Aorta (tissue), 5 donors: Measurements from ENCODE around the gene STRBP. TPM values are rescaled to one million over a fixed set of nuclear protein-coding genes. Genes with fewer than 3 reads are reported as not detected.

Experiments used
- ATAC-seq: fragments of 200-7000 bp; cut with Tn5 transposase; one replicate; pipeline ENCODE4 v1.9.1; 2022; ENCODE audit warnings: moderate library complexity; ENCODE audit not compliant: low FRiP score
- DNase-seq, 2 donors: peaks; one replicate each; pipeline ENCODE4 v3.0.0-alpha.2; 2020
- H3K27ac ChIP-seq, 2 donors: one replicate each; pipeline ENCODE4 v1.5.1; 2013; ENCODE audit warnings: low read length in 2 of 2, mild to moderate bottlenecking in 2 of 2, moderate library complexity in 2 of 2, control low read depth in 1 of 2, inconsistent platforms in 1 of 2, low read depth in 1 of 2
- H3K27me3 ChIP-seq, 2 donors: one replicate each; pipeline ENCODE4 v1.6.1; 2013; ENCODE audit warnings: control low read depth in 1 of 2, low read length in 1 of 2, mild to moderate bottlenecking in 1 of 2, moderate library complexity in 1 of 2; ENCODE audit not compliant: insufficient read depth in 2 of 2, control insufficient read depth in 1 of 2
- H3K36me3 ChIP-seq, 2 donors: one replicate each; pipeline ENCODE4 v1.6.1; 2013; ENCODE audit warnings: control low read depth in 1 of 2, low read length in 1 of 2, mild to moderate bottlenecking in 1 of 2; ENCODE audit not compliant: insufficient read depth in 2 of 2, control insufficient read depth in 1 of 2
- H3K4me1 ChIP-seq, 2 donors: one replicate each; pipeline ENCODE4 v1.6.1; 2013; ENCODE audit warnings: low read length in 2 of 2, control low read depth in 1 of 2, mild to moderate bottlenecking in 1 of 2, moderate library complexity in 1 of 2; ENCODE audit not compliant: insufficient read depth in 2 of 2, control insufficient read depth in 1 of 2
- H3K4me3 ChIP-seq, 2 donors: one replicate each; pipeline ENCODE4 v1.5.1; 2013; ENCODE audit warnings: low read length in 2 of 2, control low read depth in 1 of 2, mild to moderate bottlenecking in 1 of 2
- H3K9me3 ChIP-seq: one replicate; pipeline ENCODE4 v1.6.1; 2013; ENCODE audit warnings: mild to moderate bottlenecking, low read length; ENCODE audit not compliant: control insufficient read depth
- WGBS, 2 donors: extraction: QIAGEN DNeasy Blood & Tissue Kit; methylation state at CpG; one replicate each; pipeline ENCODE4 v1.1.7; 2013; 5-methylcytosine and 5-hydroxymethylcytosine counted together
- intact Hi-C, 2 donors: fragments of 100-400 bp; cut with DNase I; formaldehyde crosslinking; loops; one replicate each; pipeline versions ENCODE4 v1.14.2 to v1.15.0; 2022
- polyA plus RNA-seq, 2 donors: library from polyadenylated mRNA; stranded (reverse); fragments of 200-250 nt; gene quantifications; one replicate each; pipeline ENCODE4 v1.2.3, GENCODE V29; 2013
- total RNA-seq, 2 donors: library from RNA; stranded (reverse); fragmentation: NEBNext Ultra II Directional; extraction: Animal tissue kit (Norgen Biotek cat#: 25700); gene quantifications; one replicate each; pipeline ENCODE4 v1.2.1, GENCODE V29; 2021
- donor health status: healthy with polysubstance abuse.
- donor health status: Bipolar disorder and iron deficiency.
- donor health status: DM: no; HTN: no; CAD: no.
- donor health status: DM: no; HTN: no; CAD: no.
- donor health status: DM: yes; HTN: yes; CAD: no.

The STRBP gene
- total and polyA plus RNA-seq, 4 donors, result 5.4 to 27.3 (median 8.6) TPM

DNA sequence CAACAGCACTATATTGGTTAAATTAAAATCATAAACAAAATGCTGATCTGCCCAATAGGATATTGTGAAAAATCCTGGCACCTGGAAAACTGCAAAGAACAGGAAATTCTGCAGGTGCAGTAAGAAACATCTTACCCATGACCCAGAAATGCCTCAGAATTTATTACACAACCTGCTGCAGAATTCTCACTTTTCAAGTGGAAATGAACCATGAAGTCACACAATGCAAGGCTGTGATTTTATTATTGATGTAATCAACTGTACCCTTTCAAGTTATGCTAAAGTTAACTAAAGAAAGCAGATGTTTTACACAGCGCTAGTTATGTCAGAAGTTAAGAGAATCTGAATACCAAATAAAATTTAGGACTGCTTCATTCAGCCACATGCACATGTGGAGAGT lies 6.0 kb downstream of the STRBP start:
- 94 to 96% methylated on average over 1 of the region's 1 CpG for WGBS, 2 donors
- H3K9me3 ChIP-seq, result no peaks in the 10 kb centered on the region
- no peak for DNase-seq
- no peak for ATAC-seq
- H3K4me1 ChIP-seq, result no peaks in the 10 kb centered on the region
- H3K4me3 ChIP-seq, result no peak overlapping the region
- H3K36me3 ChIP-seq, result no peaks in the 10 kb centered on the region
- H3K27me3 ChIP-seq, result no peaks in the 10 kb centered on the region
- H3K27ac ChIP-seq, result no peak overlapping the region
- intact Hi-C loops, result loop anchor here in 1 of 2 donors (10.0 kb wide), 1 partner anchor 82 kb away; no protein-coding TSS in a partner anchor

DNA sequence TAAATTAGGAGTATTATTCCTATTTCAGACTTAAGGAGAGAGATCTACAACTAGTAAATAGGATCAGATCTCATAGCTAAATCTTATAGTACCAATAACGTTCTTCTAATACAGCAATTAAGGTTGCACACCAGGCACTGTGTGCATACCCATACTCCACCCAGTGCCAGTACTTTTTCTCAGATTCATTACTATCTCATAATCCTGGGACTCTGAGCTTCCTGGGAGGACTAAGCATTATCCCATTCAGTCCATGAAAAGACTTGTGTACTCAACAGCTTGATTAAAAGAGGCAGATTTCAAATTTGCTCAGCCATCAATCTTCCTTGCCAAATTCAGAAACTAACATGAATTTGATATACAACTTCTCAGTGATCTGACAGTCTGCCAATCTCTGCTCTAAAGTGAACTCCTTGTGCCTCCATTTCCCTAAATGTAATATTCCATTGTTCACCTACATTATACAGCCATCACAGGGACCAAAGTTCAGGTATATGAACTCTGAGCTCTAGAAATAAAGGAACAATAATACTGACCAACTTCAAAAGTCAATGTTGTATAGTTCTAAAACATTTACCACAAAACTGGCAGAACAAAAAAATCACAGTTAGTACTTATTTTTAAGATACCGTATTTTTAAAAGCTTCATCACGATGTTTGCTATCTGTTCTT lies 7.2 kb downstream of the STRBP start:
- Histone ChIP-seq H3K9me3 (no peaks in the 10 kb centered on the region), H3K4me3 (no peak overlapping the region), H3K36me3 (no peaks in the 10 kb centered on the region), H3K27ac (no peak overlapping the region), H3K4me1 (no peaks in the 10 kb centered on the region), H3K27me3 (no peaks in the 10 kb centered on the region)
- whole genome bisulfite sequencing, 2 donors, result 84 to 87% methylated on average over 3 of the region's 3 CpGs
- ATAC-seq (no peak), DNase-seq (no peak)
- intact Hi-C loops, result loop anchor here in 1 of 2 donors (10.0 kb wide), 1 partner anchor 84 kb away; no protein-coding TSS in a partner anchor

DNA sequence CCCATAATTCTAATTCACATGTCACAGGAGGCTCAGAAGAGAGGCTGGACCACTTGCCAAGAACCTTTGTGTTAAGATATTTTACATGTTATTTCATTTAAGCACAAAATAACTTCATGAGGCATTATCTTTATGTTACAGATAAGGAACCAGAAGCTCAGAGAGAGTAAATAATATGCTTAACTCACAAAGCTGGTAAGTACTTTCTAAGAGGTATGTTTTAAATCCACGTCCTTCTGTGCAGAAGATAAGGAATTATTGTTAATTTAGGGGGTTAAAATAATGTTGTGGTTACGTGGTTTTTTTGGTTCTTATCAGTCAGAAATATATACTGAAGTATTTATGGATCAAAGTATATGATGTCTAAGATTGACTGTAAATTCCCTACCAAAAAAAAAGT lies 8.0 kb downstream of the STRBP start:
- ATAC-seq, result no peak
- Histone ChIP-seq H3K36me3 (no peaks in the 10 kb centered on the region), H3K4me1 (no peaks in the 10 kb centered on the region), H3K27me3 (no peaks in the 10 kb centered on the region), H3K4me3 (no peak overlapping the region), H3K9me3 (no peaks in the 10 kb centered on the region), H3K27ac (no peak overlapping the region)
- intact Hi-C loops, result loop anchor here in 1 of 2 donors (10.0 kb wide), 1 partner anchor 84 kb away; no protein-coding TSS in a partner anchor
- DNase-seq, result no peak
- 87 to 88% methylated on average over 2 of the region's 2 CpGs for WGBS, 2 donors

- Histone ChIP-seq H3K27me3 (no peaks in the 10 kb centered on the region), H3K9me3 (no peaks in the 10 kb centered on the region), H3K4me1 (no peaks in the 10 kb centered on the region), H3K27ac (no peak overlapping the region), H3K4me3 (no peak overlapping the region), H3K36me3 (no peaks in the 10 kb centered on the region)
- DNase-seq (no peak), ATAC-seq (no peak)
- intact Hi-C loops, result no loop called here
- 95% methylated on average over 3 of the region's 3 CpGs for WGBS, 2 donors
Measured at GRCh38 chr9:123257276-123257675, 11.1 kb downstream of the STRBP start.

GRCh38 chr9:123255718-123256117 lies 12.7 kb downstream of the STRBP start:
- intact Hi-C loops, result no loop called here
- no peaks in the 10 kb centered on the region for H3K4me1 ChIP-seq
- no peaks in the 10 kb centered on the region for H3K27me3 ChIP-seq
- DNase-seq (no peak), ATAC-seq (no peak)
- H3K36me3 ChIP-seq, result no peaks in the 10 kb centered on the region
- no peaks in the 10 kb centered on the region for H3K9me3 ChIP-seq
- H3K27ac ChIP-seq, result no peak overlapping the region
- H3K4me3 ChIP-seq, result no peak overlapping the region
- WGBS, 2 donors, result 95 to 96% methylated on average over 3 of the region's 3 CpGs

GRCh38 chr9:123253204-123253603 lies 15.2 kb downstream of the STRBP start:
- H3K27ac ChIP-seq, result no peak overlapping the region
- ATAC-seq (no peak), DNase-seq (no peak)
- H3K36me3 ChIP-seq, result no peaks in the 10 kb centered on the region
- H3K4me3 ChIP-seq, result no peak overlapping the region
- H3K27me3 ChIP-seq, result no peaks in the 10 kb centered on the region
- H3K4me1 ChIP-seq, result no peaks in the 10 kb centered on the region
- no peaks in the 10 kb centered on the region for H3K9me3 ChIP-seq
- 82 to 91% methylated on average over 1 of the region's 1 CpG for WGBS, 2 donors
- intact Hi-C loops, result no loop called here

DNA sequence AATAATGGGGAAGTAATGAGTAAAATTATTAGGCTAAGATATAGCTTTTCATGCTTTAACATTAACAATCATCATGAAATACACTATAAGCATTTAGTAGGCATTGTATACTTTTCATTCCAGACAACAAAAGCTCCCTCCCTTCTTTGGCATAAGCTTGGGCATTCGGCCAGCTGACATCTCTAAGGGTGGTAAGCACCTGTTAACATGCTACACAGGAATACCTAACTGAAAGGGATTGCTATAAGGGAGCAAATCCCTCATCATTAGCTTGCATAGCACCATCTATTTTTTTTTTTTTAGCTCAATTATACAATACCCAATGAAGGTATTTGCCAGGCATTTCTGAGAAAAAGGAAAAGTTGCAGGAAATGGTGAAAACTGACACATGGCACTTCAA lies 16.6 kb downstream of the STRBP start:
- Histone ChIP-seq H3K27ac (no peak overlapping the region), H3K9me3 (no peaks in the 10 kb centered on the region), H3K27me3 (no peaks in the 10 kb centered on the region), H3K4me3 (no peak overlapping the region), H3K36me3 (no peaks in the 10 kb centered on the region), H3K4me1 (no peaks in the 10 kb centered on the region)
- DNase-seq, result no peak
- intact Hi-C loops, result no loop called here
- no peak for ATAC-seq
- 77 to 83% methylated on average over 1 of the region's 1 CpG for WGBS, 2 donors

- ATAC-seq, result no peak
- no peak for DNase-seq
- 87 to 95% methylated on average over 1 of the region's 1 CpG for WGBS, 2 donors
- H3K27ac ChIP-seq, result no peak overlapping the region
- no peak overlapping the region for H3K4me3 ChIP-seq
- no peaks in the 10 kb centered on the region for H3K9me3 ChIP-seq
- no peaks in the 10 kb centered on the region for H3K27me3 ChIP-seq
- intact Hi-C loops, result no loop called here
- H3K4me1 ChIP-seq, result no peaks in the 10 kb centered on the region
- no peaks in the 10 kb centered on the region for H3K36me3 ChIP-seq
Measured at GRCh38 chr9:123251324-123251723, 17.1 kb downstream of the STRBP start.

DNA sequence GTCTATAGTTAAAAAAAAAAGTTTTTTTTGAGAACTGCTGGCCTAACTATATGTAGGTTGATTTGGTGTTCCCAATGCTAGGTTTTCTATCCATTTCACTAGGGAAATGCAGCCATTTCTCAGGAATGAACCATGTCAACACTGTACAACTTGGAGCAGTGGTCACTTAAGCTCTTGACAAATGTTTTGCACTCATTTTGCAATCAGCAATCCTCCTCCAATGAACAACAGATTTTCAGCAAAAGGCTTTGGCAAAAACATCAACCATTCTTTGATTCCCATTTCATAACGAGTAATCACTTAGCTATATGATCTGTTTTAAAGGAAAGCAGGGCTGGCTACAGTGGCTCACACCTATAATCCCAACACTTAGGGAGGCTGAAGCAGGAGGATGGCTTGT lies 17.9 kb downstream of the STRBP start:
- H3K27me3 ChIP-seq, result no peaks in the 10 kb centered on the region
- no peak overlapping the region for H3K4me3 ChIP-seq
- no peak for DNase-seq
- WGBS, 2 donors, result 91 to 97% methylated on average over 1 of the region's 1 CpG
- no peaks in the 10 kb centered on the region for H3K4me1 ChIP-seq
- no peaks in the 10 kb centered on the region for H3K36me3 ChIP-seq
- H3K9me3 ChIP-seq, result no peaks in the 10 kb centered on the region
- H3K27ac ChIP-seq, result no peak overlapping the region
- intact Hi-C loops, result no loop called here
- ATAC-seq, result no peak
